Colonic mucosa (tissue), 4 donors: ENCODE measurements around the gene ASB18. TPM values are rescaled to one million over a fixed set of nuclear protein-coding genes. Genes with fewer than 3 reads are reported as not detected.

Source experiments
- DNase-seq: peaks from one replicate; pipeline ENCODE4 v3.0.0-alpha.2; 2020
- H3K27ac ChIP-seq: fragments of 200-600 bp; one replicate; pipeline ENCODE4 v1.8.0; 2021
- H3K27me3 ChIP-seq: fragments of 200-600 bp; one replicate; pipeline ENCODE4 v1.8.0; 2021
- H3K36me3 ChIP-seq: fragments of 200-600 bp; one replicate; pipeline ENCODE4 v1.8.0; 2021
- H3K4me1 ChIP-seq: fragments of 200-600 bp; one replicate; pipeline ENCODE4 v1.8.0; 2021; ENCODE audit warnings: mild to moderate bottlenecking
- H3K4me3 ChIP-seq: fragments of 200-600 bp; one replicate; pipeline ENCODE4 v1.8.0; 2021
- H3K9ac ChIP-seq, 2 donors: one replicate each; pipeline ENCODE4 v1.7.0; 2013; ENCODE audit warnings: control low read depth in 2 of 2, low read depth in 2 of 2, low read length in 2 of 2
- H3K9me3 ChIP-seq: fragments of 200-600 bp; one replicate; pipeline ENCODE4 v1.8.0; 2021
- intact Hi-C: fragments of 100-400 bp; cut with DNase I; formaldehyde crosslinking; loops from one replicate; pipeline ENCODE4 v1.14.1; 2022
- total RNA-seq, 2 donors: library from RNA; stranded (reverse); fragmentation: NEBNext Ultra II Directional in 1 of 2; extraction: Animal tissue kit (Norgen Biotek cat#: 25700) in 1 of 2; gene quantifications; one replicate each; pipeline ENCODE4 v1.2.1, GENCODE V29; 2021
- TF ChIP-seq, protein P1 (sequence below): fragments of 200-600 bp; IDR thresholded peaks from one replicate; pipeline ENCODE4 v1.8.0; 2022; ENCODE audit warnings: antibody characterized with exemption, mild to moderate bottlenecking
- donor health status: healthy.
- donor health status: DM: no; HTN: no; CAD: no.
- donor health status: DM: no; HTN: no; CAD: no.

Gene ASB18
- total RNA-seq, 2 donors from 2014 or later: not detected

DNA sequence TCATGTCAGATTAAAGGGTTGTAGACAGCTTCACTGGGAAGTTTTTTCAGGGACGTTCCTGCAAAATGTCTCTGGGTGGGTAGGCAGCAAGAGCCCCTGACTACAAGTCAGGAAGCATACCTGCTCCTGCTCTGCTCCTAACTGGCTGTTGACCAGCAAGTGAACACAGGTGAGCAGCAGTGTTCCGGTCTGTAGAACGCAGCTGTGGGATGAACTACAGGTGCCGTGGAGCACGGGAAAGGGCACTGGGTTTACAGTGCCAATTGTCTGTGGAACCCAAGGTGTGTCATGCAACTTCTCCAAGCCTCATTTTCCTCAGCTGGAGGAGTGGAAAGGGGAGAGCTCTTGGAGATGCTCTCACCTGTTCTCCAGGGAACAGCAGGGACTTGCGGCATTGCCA is 6.6 kb downstream of the ASB18 start:
- no peaks in the 10 kb centered on the region for H3K36me3 ChIP-seq
- H3K27me3 ChIP-seq: peaks cover 5% of the 10 kb centered on the region
- no peak overlapping the region for H3K4me3 ChIP-seq
- TF ChIP-seq, protein P1, sequence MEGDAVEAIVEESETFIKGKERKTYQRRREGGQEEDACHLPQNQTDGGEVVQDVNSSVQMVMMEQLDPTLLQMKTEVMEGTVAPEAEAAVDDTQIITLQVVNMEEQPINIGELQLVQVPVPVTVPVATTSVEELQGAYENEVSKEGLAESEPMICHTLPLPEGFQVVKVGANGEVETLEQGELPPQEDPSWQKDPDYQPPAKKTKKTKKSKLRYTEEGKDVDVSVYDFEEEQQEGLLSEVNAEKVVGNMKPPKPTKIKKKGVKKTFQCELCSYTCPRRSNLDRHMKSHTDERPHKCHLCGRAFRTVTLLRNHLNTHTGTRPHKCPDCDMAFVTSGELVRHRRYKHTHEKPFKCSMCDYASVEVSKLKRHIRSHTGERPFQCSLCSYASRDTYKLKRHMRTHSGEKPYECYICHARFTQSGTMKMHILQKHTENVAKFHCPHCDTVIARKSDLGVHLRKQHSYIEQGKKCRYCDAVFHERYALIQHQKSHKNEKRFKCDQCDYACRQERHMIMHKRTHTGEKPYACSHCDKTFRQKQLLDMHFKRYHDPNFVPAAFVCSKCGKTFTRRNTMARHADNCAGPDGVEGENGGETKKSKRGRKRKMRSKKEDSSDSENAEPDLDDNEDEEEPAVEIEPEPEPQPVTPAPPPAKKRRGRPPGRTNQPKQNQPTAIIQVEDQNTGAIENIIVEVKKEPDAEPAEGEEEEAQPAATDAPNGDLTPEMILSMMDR: no peak
- no peaks in the 10 kb centered on the region for H3K4me1 ChIP-seq
- H3K9me3 ChIP-seq: no peaks in the 10 kb centered on the region
- no peak overlapping the region for H3K27ac ChIP-seq
- intact Hi-C loops: no loop called here
- H3K9ac ChIP-seq: no peak overlapping the region
- no peak for DNase-seq

DNA sequence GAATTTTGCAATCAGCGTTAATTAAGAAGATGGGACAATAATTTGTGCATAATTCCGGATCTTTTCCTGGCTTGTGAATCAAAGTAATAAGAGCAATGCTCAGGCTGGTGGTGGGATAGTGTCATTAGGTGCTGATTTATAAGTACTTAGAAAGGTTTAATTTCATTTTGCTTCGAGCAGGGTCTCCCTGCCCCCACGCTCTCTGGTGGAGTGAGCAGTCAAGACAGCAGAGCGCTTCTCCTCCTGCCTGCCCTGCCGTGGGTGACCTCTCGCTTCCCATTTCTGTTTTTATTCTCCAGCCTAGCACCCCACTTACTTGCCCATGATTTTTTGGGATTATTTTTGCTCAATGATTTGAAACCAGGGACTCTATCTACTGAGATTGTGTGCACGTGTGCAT is 7.1 kb downstream of the ASB18 start:
- H3K36me3 ChIP-seq: no peaks in the 10 kb centered on the region
- H3K4me3 ChIP-seq: no peak overlapping the region
- intact Hi-C loops: no loop called here
- no peak overlapping the region for H3K9ac ChIP-seq
- TF ChIP-seq, protein P1: no peak
- no peaks in the 10 kb centered on the region for H3K9me3 ChIP-seq
- DNase-seq: no peak
- no peaks in the 10 kb centered on the region for H3K4me1 ChIP-seq
- H3K27me3 ChIP-seq: peaks cover 5% of the 10 kb centered on the region
- no peak overlapping the region for H3K27ac ChIP-seq

DNA sequence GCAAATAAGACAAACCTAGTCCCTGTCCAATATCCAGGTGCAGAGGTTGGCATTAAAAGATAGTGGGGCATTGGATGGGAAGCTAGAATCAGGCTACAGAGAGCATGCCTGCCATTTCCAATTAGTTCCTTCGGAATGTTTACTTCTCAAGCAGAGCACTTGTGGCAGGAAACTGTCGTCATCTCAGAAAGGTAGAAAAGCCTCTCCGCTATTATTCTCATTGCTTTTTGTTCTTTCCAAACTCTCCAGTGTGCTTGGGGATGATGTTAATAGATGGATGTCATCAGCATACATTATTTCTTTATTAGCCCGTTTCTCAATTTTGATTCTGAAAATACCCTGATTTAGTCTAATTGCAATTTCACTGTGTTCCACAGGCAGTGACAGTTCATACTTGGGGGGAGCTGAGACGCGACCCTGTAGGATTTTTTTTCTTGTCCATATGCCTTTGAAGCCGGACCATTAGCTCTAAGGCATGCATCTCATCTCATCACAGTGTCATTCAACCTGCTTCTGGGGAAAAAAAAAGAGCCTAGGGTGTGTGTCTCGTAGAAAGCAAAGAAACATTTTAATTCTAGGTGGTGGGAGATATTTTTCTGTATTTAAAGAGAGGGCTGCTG is 7.7 kb downstream of the ASB18 start:
- peaks cover 5% of the 10 kb centered on the region for H3K27me3 ChIP-seq
- no peaks in the 10 kb centered on the region for H3K9me3 ChIP-seq
- TF ChIP-seq, protein P1: no peak
- no peak for DNase-seq
- intact Hi-C loops: no loop called here
- H3K9ac ChIP-seq: no peak overlapping the region
- H3K27ac ChIP-seq: no peak overlapping the region
- H3K4me1 ChIP-seq: no peaks in the 10 kb centered on the region
- H3K36me3 ChIP-seq: no peaks in the 10 kb centered on the region
- no peak overlapping the region for H3K4me3 ChIP-seq

DNA sequence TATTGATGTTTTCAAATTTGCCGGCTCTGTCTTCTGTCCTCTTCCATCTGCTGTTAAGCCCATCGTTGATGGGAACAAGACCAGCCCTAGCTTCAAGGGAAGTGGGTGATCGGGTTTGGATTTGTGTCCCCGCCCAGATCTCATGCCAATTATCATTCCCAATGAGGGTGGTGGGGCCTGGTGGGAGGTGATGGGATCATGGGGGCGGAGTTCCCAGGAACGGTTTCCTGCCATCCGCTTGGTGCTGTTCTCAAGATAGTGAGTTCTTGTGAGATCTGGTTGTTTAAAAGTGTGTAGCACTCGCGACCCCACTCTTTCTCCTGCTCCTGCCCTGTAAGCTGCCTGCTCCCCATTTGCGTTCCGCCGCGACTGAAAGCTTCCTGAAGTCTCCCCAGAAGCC is 9.5 kb downstream of the ASB18 start:
- TF ChIP-seq, protein P1: no peak
- no peaks in the 10 kb centered on the region for H3K9me3 ChIP-seq
- no peak for DNase-seq
- intact Hi-C loops: no loop called here
- no peak overlapping the region for H3K9ac ChIP-seq
- H3K4me3 ChIP-seq: no peak overlapping the region
- H3K4me1 ChIP-seq: no peaks in the 10 kb centered on the region
- no peak overlapping the region for H3K27ac ChIP-seq
- H3K27me3 ChIP-seq: peaks cover 5% of the 10 kb centered on the region
- no peaks in the 10 kb centered on the region for H3K36me3 ChIP-seq

DNA sequence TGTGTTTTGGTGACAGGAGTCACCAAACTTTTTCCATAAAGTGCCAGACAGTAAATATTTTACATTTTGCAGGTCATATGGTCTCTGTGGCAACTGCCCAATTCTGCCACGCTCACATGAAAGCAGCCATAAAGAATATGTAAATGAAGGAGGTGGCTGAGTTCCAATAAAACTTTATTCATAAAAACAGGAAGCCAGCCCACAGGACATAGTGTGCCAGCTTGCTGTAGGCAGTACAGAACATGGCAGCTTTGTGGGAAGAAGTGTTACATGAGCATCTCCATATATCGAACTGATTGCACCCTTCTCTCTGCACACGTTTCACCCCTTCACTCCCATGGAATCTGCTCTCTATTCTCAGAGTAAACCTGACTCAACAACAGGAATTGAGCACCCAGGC is 10.2 kb downstream of the ASB18 start:
- H3K27me3 ChIP-seq: peaks cover 5% of the 10 kb centered on the region

More for the DNA sequence above, 10.2 kb downstream of the ASB18 start:
- DNase-seq: no peak
- intact Hi-C loops: no loop called here
- Histone ChIP-seq H3K4me1 (no peaks in the 10 kb centered on the region), H3K36me3 (no peaks in the 10 kb centered on the region), H3K9me3 (no peaks in the 10 kb centered on the region), H3K9ac (no peak overlapping the region), H3K27ac (no peak overlapping the region), H3K4me3 (no peak overlapping the region)
- TF ChIP-seq, protein P1: no peak
